Activated T-cell treated with anti-CD3 and anti-CD28 coated beads, Interleukin-2, amount 50 U/mL, for 4 hours (primary cell): Measurements from ENCODE around the gene APOBEC3H. TPM values are rescaled to one million over a fixed set of nuclear protein-coding genes. Genes with fewer than 3 reads are reported as not detected.

ENCODE experiments used
- ATAC-seq, 2 donors: fragments of 200-7000 bp; cut with Tn5 transposase; one replicate each; pipeline ENCODE4 v1.10.0; 2021
- DNase-seq: peaks from one replicate; pipeline ENCODE4 v3.0.0-alpha.2; 2020
- H3K27me3 Mint-ChIP-seq: one replicate; pipeline ENCODE4 v1.8.0; 2021; ENCODE audit warnings: low read depth, mixed read lengths
- H3K36me3 Mint-ChIP-seq: one replicate; pipeline ENCODE4 v1.8.0; 2022; ENCODE audit warnings: mixed read lengths; ENCODE audit not compliant: insufficient read depth
- H3K4me1 Mint-ChIP-seq: one replicate; pipeline ENCODE4 v1.8.0; 2021; ENCODE audit warnings: low read depth, mixed read lengths
- H3K4me3 Mint-ChIP-seq: one replicate; pipeline ENCODE4 v1.8.0; 2021; ENCODE audit warnings: mild to moderate bottlenecking, moderate library complexity, mixed read lengths
- H3K9me3 Mint-ChIP-seq: one replicate; pipeline ENCODE4 v1.8.0; 2021; ENCODE audit warnings: mixed read lengths
- total RNA-seq, 3 donors: library from RNA; stranded (reverse); gene quantifications; one replicate each; pipeline ENCODE4 v1.2.1, GENCODE V29; 2021

APOBEC3H gene
- total RNA-seq, 3 donors from 2014 or later: 0.79 to 0.82 TPM; not detected in 1

GRCh38 chr22:39090426-39091064, 6.5 kb upstream of the APOBEC3H start:
- Mint-ChIP-seq H3K4me1 (peaks cover 80% of the 10 kb centered on the region), H3K36me3 (peaks cover 4% of the 10 kb centered on the region), H3K27me3 (no peaks in the 10 kb centered on the region), H3K9me3 (no peaks in the 10 kb centered on the region), H3K4me3 (peak overlapping the region; percentile 60)
- DNase-seq: peak; percentile 76
- peak; percentile 82 to 87 for ATAC-seq

- peak overlapping the region; percentile 55 for H3K4me3 Mint-ChIP-seq
Observed at GRCh38 chr22:39091126-39092081, 5.6 kb upstream of the APOBEC3H start.

GRCh38 chr22:39092111-39092862, 4.8 kb upstream of the APOBEC3H start:
- ATAC-seq (no peak), DNase-seq (no peak)
- peak overlapping the region; percentile 55 for H3K4me3 Mint-ChIP-seq
- peaks cover 1% of the 10 kb centered on the region for H3K36me3 Mint-ChIP-seq
- H3K9me3 Mint-ChIP-seq: no peaks in the 10 kb centered on the region
- no peaks in the 10 kb centered on the region for H3K27me3 Mint-ChIP-seq
- peaks cover 85% of the 10 kb centered on the region for H3K4me1 Mint-ChIP-seq

More at GRCh38 chr22:39091126-39092081, 5.6 kb upstream of the APOBEC3H start:
- no peak for DNase-seq
- H3K4me1 Mint-ChIP-seq: peaks cover 84% of the 10 kb centered on the region
- ATAC-seq: no peak
- H3K27me3 Mint-ChIP-seq: no peaks in the 10 kb centered on the region
- no peaks in the 10 kb centered on the region for H3K9me3 Mint-ChIP-seq
- H3K36me3 Mint-ChIP-seq: peaks cover 2% of the 10 kb centered on the region

GRCh38 chr22:39094717-39095389, 2.2 kb upstream of the APOBEC3H start:
- Mint-ChIP-seq H3K36me3 (no peaks in the 10 kb centered on the region), H3K4me3 (no peak overlapping the region), H3K9me3 (no peaks in the 10 kb centered on the region), H3K27me3 (no peaks in the 10 kb centered on the region), H3K4me1 (peaks cover 86% of the 10 kb centered on the region)
- DNase-seq: no peak
- ATAC-seq: no peak

- Mint-ChIP-seq H3K9me3 (no peaks in the 10 kb centered on the region), H3K4me3 (no peak overlapping the region), H3K36me3 (no peaks in the 10 kb centered on the region), H3K27me3 (no peaks in the 10 kb centered on the region), H3K4me1 (peaks cover 82% of the 10 kb centered on the region)
- DNase-seq: no peak
- ATAC-seq: no peak
Observed at GRCh38 chr22:39095971-39096370, 1.1 kb upstream of the APOBEC3H start.

- Mint-ChIP-seq H3K36me3 (no peaks in the 10 kb centered on the region), H3K4me1 (peaks cover 64% of the 10 kb centered on the region), H3K9me3 (no peaks in the 10 kb centered on the region), H3K4me3 (peak overlapping the region; percentile 62), H3K27me3 (no peaks in the 10 kb centered on the region)
- ATAC-seq (no peak), DNase-seq (no peak)
Observed at GRCh38 chr22:39098026-39098425, 982 bp downstream of the APOBEC3H start.

- no peaks in the 10 kb centered on the region for H3K9me3 Mint-ChIP-seq
- H3K4me3 Mint-ChIP-seq: peak overlapping the region; percentile 40
- no peak for ATAC-seq
- DNase-seq: no peak
- no peaks in the 10 kb centered on the region for H3K27me3 Mint-ChIP-seq
- peaks cover 67% of the 10 kb centered on the region for H3K4me1 Mint-ChIP-seq
- no peaks in the 10 kb centered on the region for H3K36me3 Mint-ChIP-seq
Observed at GRCh38 chr22:39098576-39098975, 1.5 kb downstream of the APOBEC3H start.

GRCh38 chr22:39101226-39101625, 4.2 kb downstream of the APOBEC3H start:
- Mint-ChIP-seq H3K9me3 (no peaks in the 10 kb centered on the region), H3K4me3 (no peak overlapping the region), H3K36me3 (no peaks in the 10 kb centered on the region), H3K27me3 (no peaks in the 10 kb centered on the region), H3K4me1 (peaks cover 48% of the 10 kb centered on the region)
- no peak for ATAC-seq
- DNase-seq: no peak

GRCh38 chr22:39103431-39103830, 6.4 kb downstream of the APOBEC3H start:
- peaks cover 28% of the 10 kb centered on the region for H3K4me1 Mint-ChIP-seq
- no peak overlapping the region for H3K4me3 Mint-ChIP-seq
- no peak for ATAC-seq
- H3K27me3 Mint-ChIP-seq: no peaks in the 10 kb centered on the region
- no peak for DNase-seq
- no peaks in the 10 kb centered on the region for H3K36me3 Mint-ChIP-seq
- no peaks in the 10 kb centered on the region for H3K9me3 Mint-ChIP-seq

GRCh38 chr22:39106326-39106725, 9.3 kb downstream of the APOBEC3H start:
- no peaks in the 10 kb centered on the region for H3K36me3 Mint-ChIP-seq
- H3K4me1 Mint-ChIP-seq: peaks cover 9% of the 10 kb centered on the region
- H3K27me3 Mint-ChIP-seq: no peaks in the 10 kb centered on the region

GRCh38 chr22:39108487-39108886, 11.4 kb downstream of the APOBEC3H start:
- no peaks in the 10 kb centered on the region for H3K9me3 Mint-ChIP-seq
- peaks cover 10% of the 10 kb centered on the region for H3K4me1 Mint-ChIP-seq
- no peak overlapping the region for H3K4me3 Mint-ChIP-seq
- ATAC-seq (no peak), DNase-seq (no peak)
- H3K36me3 Mint-ChIP-seq: no peaks in the 10 kb centered on the region
- no peaks in the 10 kb centered on the region for H3K27me3 Mint-ChIP-seq

More at GRCh38 chr22:39106326-39106725, 9.3 kb downstream of the APOBEC3H start:
- ATAC-seq: no peak
- Mint-ChIP-seq H3K9me3 (no peaks in the 10 kb centered on the region), H3K4me3 (no peak overlapping the region)
- DNase-seq: no peak

GRCh38 chr22:39109361-39109760, 12.3 kb downstream of the APOBEC3H start:
- no peak overlapping the region for H3K4me3 Mint-ChIP-seq
- no peak for DNase-seq
- H3K36me3 Mint-ChIP-seq: no peaks in the 10 kb centered on the region
- no peaks in the 10 kb centered on the region for H3K27me3 Mint-ChIP-seq
- peaks cover 16% of the 10 kb centered on the region for H3K4me1 Mint-ChIP-seq
- ATAC-seq: no peak
- H3K9me3 Mint-ChIP-seq: no peaks in the 10 kb centered on the region

GRCh38 chr22:39110631-39111561, 13.9 kb downstream of the APOBEC3H start:
- H3K4me1 Mint-ChIP-seq: peaks cover 30% of the 10 kb centered on the region
- no peak for ATAC-seq

More at GRCh38 chr22:39110631-39111561, 13.9 kb downstream of the APOBEC3H start:
- no peaks in the 10 kb centered on the region for H3K27me3 Mint-ChIP-seq
- no peak overlapping the region for H3K4me3 Mint-ChIP-seq
- no peak for DNase-seq
- H3K36me3 Mint-ChIP-seq: no peaks in the 10 kb centered on the region
- no peaks in the 10 kb centered on the region for H3K9me3 Mint-ChIP-seq
